GM21367 (cell line): Measurements from ENCODE around the gene ROMO1.
A peak's percentile ranks its signal among the peaks of the same experiment; 100 is the strongest.

Experiments used
- ATAC-seq: cut with Tn5 transposase; IDR thresholded peaks from one replicate; pipeline ENCODE4 v1.9.1; 2021; ENCODE audit not compliant: unreplicated experiment

The ROMO1 gene

DNA sequence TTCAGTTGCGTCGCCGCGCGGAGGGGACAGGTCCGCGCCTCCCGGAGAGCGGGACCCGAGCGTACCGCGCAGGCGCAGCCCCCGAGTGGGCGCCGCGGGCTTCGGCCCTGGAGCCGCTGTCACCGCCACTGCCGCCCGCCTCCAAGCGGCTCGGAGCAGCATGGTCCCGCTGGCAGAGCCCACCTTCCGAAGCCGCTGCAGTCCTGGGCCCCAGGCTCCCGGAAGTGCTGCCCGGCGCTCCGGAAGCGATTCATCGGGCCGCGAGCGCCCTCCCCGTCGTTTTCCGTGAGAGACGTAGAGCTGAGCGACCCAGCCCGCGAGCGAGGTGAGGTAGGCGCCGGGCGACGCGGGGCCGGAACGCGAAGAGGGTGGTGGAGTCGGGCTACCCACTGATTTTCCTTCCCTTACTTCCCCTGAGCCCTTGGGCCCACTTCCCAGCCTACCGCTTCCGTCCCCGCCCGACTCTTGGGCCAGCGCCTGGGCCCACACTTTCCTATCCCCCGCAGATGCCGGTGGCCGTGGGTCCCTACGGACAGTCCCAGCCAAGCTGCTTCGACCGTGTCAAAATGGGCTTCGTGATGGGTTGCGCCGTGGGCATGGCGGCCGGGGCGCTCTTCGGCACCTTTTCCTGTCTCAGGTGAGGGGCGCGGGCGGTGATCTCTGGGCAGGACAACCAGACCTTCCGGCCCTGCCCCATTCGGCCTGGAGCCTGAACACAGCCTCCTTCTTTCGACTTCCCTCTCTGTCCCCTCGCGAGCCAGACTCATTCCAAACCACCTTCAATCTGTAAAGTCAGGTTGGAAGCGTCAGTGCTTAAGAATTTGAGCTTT is at the start of gene ROMO1, which contains the start of gene NFS1:
ROMO1 (plus strand) TSS at position 279 of the 830 bp plus-strand sequence; CDS start at position 507, 228 bp downstream.
NFS1 (minus strand) TSS at position 226 of the 830 bp plus-strand sequence; CDS start at position 162, 64 bp downstream.
- peak; percentile 62 for ATAC-seq

- ATAC-seq, result no peak
Observed at GRCh38 chr20:35650632-35651031, 48.6 kb upstream of the ROMO1 start.

GRCh38 chr20:35651958-35652357 is 47.2 kb upstream of the ROMO1 start:
- no peak for ATAC-seq

DNA sequence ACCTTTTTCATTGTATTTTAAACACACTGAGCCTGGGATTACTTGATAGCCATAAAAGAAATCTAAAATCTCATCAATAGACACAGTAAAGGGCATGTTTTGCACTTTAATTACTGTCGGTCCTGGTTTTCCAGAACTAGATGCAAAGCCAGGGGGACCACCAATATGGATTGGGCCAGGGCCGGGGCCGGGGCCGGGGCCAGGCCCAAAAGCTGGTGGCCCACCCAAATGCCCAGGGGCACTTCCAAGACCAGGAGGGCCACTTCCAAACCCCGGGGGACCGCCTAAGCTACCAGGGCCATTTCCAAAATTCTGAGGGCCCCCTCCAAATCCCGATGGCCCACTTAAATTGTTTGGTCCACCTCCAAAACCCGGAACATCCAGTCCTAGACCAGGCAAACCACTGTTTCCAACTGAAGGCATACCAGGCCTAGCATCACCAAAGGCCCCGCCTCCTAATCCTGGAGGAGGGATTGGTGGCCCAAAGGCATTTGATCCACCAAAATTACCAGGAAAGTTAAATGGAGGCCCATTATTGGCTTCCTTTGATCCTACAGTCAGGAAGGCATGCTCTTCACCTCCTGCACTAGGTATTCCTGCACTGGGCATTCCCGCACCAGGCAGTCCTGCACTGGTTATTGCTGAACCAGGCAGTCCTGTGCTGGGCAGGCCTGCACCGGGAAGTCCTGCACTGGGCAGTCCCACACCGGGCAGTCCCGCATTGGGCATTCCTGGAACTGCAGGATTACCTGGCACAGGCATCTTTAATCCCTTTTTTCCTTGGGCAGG is 46.4 kb upstream of the ROMO1 start:
- no peak for ATAC-seq

- ATAC-seq, result no peak
Observed at GRCh38 chr20:35653430-35653734, 45.8 kb upstream of the ROMO1 start.

GRCh38 chr20:35653893-35654292 is 45.3 kb upstream of the ROMO1 start:
- no peak for ATAC-seq

DNA sequence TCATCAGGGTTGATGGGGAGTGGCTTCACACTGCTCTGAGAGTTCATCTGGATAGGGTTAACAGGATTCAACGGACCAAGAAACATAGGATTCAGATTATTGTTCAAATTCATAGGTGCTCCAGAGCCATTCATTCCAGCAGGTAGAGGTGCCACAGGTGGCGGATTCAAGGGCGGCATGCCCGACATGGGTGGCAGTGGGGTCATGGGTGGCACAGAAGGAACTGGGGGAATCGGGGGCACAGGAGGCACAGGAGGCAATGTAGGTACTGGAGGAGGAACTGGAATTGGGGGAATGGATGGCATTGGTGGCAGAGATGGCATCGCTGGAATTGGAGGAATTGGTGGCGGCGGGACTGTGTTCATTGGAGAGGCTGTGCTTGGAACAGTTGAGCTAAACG is 44.8 kb upstream of the ROMO1 start:
- no peak for ATAC-seq

- ATAC-seq, result no peak
Observed at GRCh38 chr20:35657271-35657670, 41.9 kb upstream of the ROMO1 start.

- ATAC-seq, result no peak
Observed at GRCh38 chr20:35660122-35660937, 38.9 kb upstream of the ROMO1 start.

DNA sequence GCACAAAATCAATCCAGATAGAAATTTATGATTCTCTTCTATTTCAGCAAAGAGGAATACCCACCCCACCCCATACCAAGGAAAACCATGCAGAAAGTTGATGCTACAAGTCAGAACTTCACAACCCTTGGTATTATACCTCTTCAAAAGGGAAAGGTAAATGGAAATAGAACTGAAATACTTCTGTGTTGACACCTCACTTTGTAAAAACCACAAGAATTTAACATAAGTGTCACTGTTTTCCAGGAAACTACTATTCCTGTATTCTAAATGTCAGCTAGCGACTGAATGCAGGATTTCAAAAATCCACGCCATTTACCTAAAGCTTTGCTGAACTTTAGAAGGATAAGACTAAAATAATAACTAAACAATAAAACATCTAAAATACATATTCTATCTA is 38.2 kb upstream of the ROMO1 start:
- no peak for ATAC-seq

GRCh38 chr20:35661908-35662307 is 37.3 kb upstream of the ROMO1 start:
- no peak for ATAC-seq

DNA sequence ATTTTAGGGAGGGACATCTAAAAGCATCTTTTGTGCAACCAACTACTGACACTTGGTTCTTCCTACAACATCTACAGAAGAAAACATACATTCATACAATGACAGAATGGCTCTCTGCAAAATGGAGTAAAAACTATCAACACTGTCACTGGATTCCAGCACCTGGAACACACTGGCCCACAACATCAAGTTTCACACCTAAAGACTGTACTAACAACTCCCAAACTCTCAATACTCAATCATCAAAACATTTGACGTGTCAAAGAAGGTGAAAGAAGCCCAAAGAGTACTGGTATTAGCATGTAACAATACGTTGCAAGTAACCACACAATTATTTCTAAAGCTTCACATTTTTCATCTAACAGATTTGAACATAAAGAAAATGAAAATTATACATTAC is 36.7 kb upstream of the ROMO1 start:
- ATAC-seq, result no peak

- ATAC-seq, result peak; percentile 14
Observed at GRCh38 chr20:35663516-35664465, 35.4 kb upstream of the ROMO1 start.

DNA sequence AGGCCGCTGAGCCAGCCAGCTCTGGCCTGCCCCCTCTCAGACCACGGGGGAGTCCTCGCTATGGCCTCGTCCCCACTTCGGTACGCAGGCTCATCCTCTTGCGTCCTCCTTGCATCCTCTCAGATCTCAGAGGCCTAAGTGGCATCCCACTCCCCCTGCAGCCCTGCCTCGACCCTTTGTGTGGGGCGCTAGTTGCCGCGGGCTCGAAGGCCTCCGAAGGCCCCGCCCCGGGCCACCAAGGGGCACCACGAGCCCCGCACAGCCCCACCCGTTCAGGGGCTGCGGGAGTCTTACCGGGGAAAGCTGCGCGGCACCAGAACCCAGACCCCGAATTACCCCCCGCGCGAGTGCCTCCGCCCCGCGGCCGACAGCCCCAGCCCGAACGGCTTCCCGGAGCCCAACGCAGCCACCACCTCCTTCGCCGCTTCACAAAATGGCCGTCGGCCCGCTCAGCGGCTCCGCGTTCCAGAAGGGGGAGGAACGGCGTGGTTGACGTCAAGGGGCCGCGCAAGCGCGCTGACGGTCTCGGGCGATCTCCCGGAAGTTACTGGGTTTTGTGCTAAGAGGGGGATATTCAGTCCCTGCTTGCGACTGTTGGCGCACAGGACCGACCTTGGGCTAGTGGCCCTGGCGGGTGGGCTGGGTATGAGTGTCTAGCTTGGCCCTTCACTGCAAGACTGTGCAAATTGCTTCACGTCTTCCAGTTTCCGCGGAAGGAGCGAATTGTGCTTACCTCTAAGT is 34.6 kb upstream of the ROMO1 start, which contains the start of the genes CPNE1 and RBM12:
CPNE1 (minus strand) TSS at position 435 of the 741 bp plus-strand sequence. CDS start 31,977 bp downstream, outside the sequence.
RBM12 (minus strand) TSS at position 435 of the 741 bp plus-strand sequence. CDS start 9,578 bp downstream, outside the sequence.
- ATAC-seq, result peak; percentile 65

GRCh38 chr20:35665949-35666288 is 33.3 kb upstream of the ROMO1 start:
- ATAC-seq, result no peak

GRCh38 chr20:35669221-35669620 is 30.0 kb upstream of the ROMO1 start:
- no peak for ATAC-seq

GRCh38 chr20:35669681-35670080 is 29.5 kb upstream of the ROMO1 start:
- ATAC-seq, result no peak

DNA sequence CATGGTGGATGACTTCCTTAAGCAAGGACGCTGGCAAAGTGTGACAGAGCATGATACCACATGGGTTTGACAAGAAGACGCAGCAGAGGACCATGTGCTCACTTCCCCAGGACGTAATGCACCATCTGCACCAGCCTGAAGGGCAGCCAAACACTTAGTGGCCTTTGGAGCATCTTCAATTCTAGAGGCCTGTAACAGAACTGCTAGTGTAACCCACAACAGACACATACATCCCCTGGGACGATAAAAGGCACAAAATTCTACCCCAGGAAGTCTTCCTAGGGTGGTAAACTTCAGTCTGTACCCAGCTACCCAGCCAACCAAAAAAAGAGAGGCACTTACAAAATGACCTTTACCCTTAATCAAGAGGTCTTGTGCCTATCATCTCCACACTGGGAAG is 25.3 kb upstream of the ROMO1 start:
- ATAC-seq, result no peak

- ATAC-seq, result no peak
Observed at GRCh38 chr20:35674921-35675320, 24.3 kb upstream of the ROMO1 start.
